SJCRH30 (cell line): Measurements from ENCODE around the gene SAPCD2. TPM values are rescaled to one million over a fixed set of nuclear protein-coding genes. Genes with fewer than 3 reads are reported as not detected.
A peak's percentile ranks its signal among the peaks of the same experiment; 100 is the strongest.

Experiments
- DNase-seq, 2 experiments: peaks; one replicate each; pipeline ENCODE4 v3.0.0-alpha.2; 2015 to 2020
- H3K27ac ChIP-seq: fragments of 250-450 bp; sonication (Bioruptor Pico); 2 replicates; pipeline ENCODE4 v1.5.1; 2020; ENCODE audit warnings: mild to moderate bottlenecking, moderate library complexity
- H3K27me3 ChIP-seq: fragments of 250-450 bp; sonication (Bioruptor Pico); 2 replicates; pipeline ENCODE4 v1.5.1; 2020; ENCODE audit warnings: mild to moderate bottlenecking, moderate library complexity
- H3K36me3 ChIP-seq: fragments of 250-450 bp; sonication (Bioruptor Pico); 2 replicates; pipeline ENCODE4 v1.5.1; 2020; ENCODE audit warnings: mild to moderate bottlenecking, moderate library complexity
- H3K4me1 ChIP-seq: fragments of 250-450 bp; sonication (Bioruptor Pico); 2 replicates; pipeline ENCODE4 v1.5.1; 2020; ENCODE audit warnings: mild to moderate bottlenecking, moderate library complexity
- H3K4me3 ChIP-seq: fragments of 250-450 bp; sonication (Bioruptor Pico); 2 replicates; pipeline ENCODE4 v1.5.1; 2020; ENCODE audit warnings: mild to moderate bottlenecking, moderate library complexity
- H3K9me3 ChIP-seq: fragments of 250-450 bp; sonication (Bioruptor Pico); replicated peaks from 2 replicates; pipeline ENCODE4 v1.5.1; 2020; ENCODE audit warnings: mild to moderate bottlenecking, moderate library complexity
- total RNA-seq: library from RNA; depleted of rRNA; stranded (reverse); fragments of >200 nt; shearing (Covaris generic); gene quantifications from 2 replicates; pipeline ENCODE4 v1.2.3, GENCODE V29; 2014

SAPCD2 gene
- total RNA-seq, 1 experiment from 2014 or later: 69.7 TPM

DNA sequence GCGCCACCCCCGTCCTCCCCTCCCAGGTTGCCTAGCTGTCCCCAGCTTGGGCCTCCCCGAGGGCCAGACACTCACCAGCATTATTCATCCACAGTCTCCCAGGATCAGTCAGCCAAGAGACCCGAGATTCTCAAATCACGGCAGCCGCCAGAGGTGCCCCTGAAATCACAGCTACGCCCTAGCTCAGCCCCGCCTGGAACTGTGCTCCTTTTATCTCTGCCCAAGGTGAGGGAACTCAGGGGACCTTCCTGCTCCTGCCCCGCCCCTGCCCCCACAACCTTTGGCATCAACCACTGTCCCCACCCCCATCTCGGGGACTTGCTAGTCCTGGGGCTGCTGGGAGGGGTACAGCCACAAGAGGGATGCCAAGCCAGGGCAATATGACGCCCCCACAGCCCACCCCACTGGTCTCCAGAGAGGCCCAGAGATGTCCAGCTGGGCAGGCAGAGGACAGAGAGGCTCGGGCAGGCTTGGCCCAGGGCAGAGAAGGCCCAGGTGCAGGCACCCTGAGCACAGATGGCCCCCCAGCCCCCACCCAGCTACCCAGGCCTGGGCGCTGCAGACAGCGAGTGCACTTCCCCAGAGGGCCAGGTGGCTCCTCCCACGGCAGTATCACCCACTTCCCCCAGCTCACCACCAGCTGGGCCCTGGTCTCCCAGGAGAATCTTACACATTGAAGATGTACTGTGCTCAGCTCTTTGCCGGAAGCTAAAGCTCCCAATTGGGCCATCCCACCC, 38.3 kb downstream of the SAPCD2 start, which contains the start of gene FUT7:
Gene FUT7, minus strand, starts transcription at position 185 of the 737 bp plus-strand sequence. Its CDS starts 97 bp downstream, at position 88.
- no peak within 1 kb of the TSS for H3K27ac ChIP-seq
- H3K4me1 ChIP-seq: peaks cover 3% of the 10 kb centered on the region; the same call in 1 of the 2 replicates
- H3K27me3 ChIP-seq: peaks cover 10% of the 10 kb centered on the region; the same call in 1 of the 2 replicates
- no peak within 1 kb of the TSS for H3K4me3 ChIP-seq
- no peaks in the 10 kb centered on the region for H3K9me3 ChIP-seq
- no peaks in the 10 kb centered on the region for H3K36me3 ChIP-seq
- no peak for DNase-seq

- no peak overlapping the region for H3K27ac ChIP-seq
- H3K9me3 ChIP-seq: no peaks in the 10 kb centered on the region
- H3K27me3 ChIP-seq: peaks cover 13% of the 10 kb centered on the region; the same call in 1 of the 2 replicates
- no peaks in the 10 kb centered on the region for H3K36me3 ChIP-seq
- DNase-seq: no peak
- peaks cover 6% of the 10 kb centered on the region; the same call in 1 of the 2 replicates for H3K4me1 ChIP-seq
- no peak overlapping the region for H3K4me3 ChIP-seq
Observed at GRCh38 chr9:137030538-137031527, 39.5 kb downstream of the SAPCD2 start.

DNA sequence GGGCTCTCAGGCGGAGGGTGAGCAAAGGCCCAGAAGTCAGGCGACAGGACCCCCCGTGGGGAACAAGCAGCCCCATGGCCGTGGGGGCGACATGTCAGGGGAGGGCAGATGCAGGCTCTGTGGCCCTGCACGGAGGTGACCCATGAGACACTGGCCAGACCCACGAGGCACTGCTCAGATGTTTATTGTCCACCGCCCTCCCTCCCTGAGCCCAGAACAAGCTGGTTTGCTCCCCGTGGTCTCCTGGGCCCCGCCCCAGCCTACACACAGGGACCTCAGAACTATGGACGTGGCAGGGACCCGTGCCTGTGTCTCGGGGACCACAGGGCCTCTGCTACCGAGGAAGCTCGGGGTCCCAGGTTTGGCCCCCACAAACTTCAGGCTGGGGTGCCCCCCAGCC, 40.4 kb downstream of the SAPCD2 start:
- no peak overlapping the region for H3K27ac ChIP-seq
- H3K4me3 ChIP-seq: no peak overlapping the region
- H3K4me1 ChIP-seq: peaks cover 15% of the 10 kb centered on the region
- H3K36me3 ChIP-seq: no peaks in the 10 kb centered on the region
- no peaks in the 10 kb centered on the region for H3K9me3 ChIP-seq
- peaks cover 18% of the 10 kb centered on the region for H3K27me3 ChIP-seq
- no peak for DNase-seq

GRCh38 chr9:137029058-137029936, 41.1 kb downstream of the SAPCD2 start:
- Histone ChIP-seq H3K4me1 (peaks cover 18% of the 10 kb centered on the region), H3K9me3 (no peaks in the 10 kb centered on the region), H3K36me3 (no peaks in the 10 kb centered on the region), H3K4me3 (no peak overlapping the region), H3K27me3 (peaks cover 18% of the 10 kb centered on the region), H3K27ac (no peak overlapping the region)
- peak; percentile 81 to 87 for DNase-seq

GRCh38 chr9:137028263-137029057, 41.9 kb downstream of the SAPCD2 start:
- H3K4me3 ChIP-seq: peak overlapping the region; percentile 48
- H3K36me3 ChIP-seq: no peaks in the 10 kb centered on the region
- H3K27ac ChIP-seq: no peak overlapping the region
- H3K4me1 ChIP-seq: peaks cover 26% of the 10 kb centered on the region
- no peaks in the 10 kb centered on the region for H3K9me3 ChIP-seq
- peak; percentile 57 to 69 for DNase-seq
- H3K27me3 ChIP-seq: peaks cover 18% of the 10 kb centered on the region

DNA sequence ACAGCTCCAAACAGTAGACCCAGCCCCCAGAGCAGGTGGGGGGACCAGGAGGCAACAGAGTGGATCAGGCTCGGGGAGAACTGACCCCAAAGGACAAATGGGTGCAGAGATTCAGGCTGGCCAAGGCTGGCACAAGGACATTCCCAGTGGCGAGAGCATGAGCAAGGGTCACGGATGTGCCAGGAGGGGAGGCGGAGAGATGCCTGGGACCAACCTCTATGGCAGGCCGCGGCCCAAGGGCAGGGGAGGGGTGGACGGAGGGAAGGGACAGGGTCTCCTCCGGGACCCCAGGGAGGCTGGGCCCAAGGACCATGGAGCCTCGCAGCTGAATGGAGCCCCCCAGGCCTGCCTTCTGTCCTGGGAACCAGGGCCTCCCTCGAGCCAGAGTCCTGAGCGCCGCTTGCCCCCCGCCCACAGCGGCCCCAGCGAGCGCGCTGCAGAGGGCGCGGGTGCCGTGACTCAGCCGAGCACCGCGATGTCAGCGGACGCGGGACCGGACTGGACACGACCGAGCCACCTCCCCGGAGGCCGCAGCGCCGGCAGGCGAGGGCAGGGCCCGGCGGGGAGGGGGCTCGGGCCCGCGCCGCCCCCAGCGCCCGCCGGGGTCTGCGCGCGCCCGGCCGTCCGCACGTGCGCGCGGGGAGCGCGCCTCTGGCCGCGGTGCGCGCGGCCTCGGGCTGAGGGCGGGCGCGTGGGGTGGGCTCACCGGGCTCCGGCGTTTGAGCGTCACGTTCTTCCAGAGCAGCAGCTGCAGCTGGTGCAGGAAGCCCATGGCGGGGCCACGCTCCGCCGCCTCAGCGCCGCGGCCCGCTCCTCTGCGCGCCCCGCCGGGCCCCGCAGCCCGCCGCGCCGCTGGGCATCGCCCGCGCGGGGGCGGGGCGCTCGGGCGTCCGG, 42.7 kb downstream of the SAPCD2 start, which contains the start of gene ABCA2:
Gene ABCA2, minus strand, starts transcription at position 869 of the 894 bp plus-strand sequence. Its CDS starts 97 bp downstream, at position 772.
- Histone ChIP-seq H3K27me3 (peaks cover 18% of the 10 kb centered on the region), H3K9me3 (no peaks in the 10 kb centered on the region), H3K27ac (no peak within 1 kb of the TSS), H3K4me3 (peak within 1 kb of the TSS; percentile 48), H3K4me1 (peaks cover 33% of the 10 kb centered on the region), H3K36me3 (no peaks in the 10 kb centered on the region)
- DNase-seq: no peak

GRCh38 chr9:137026828-137027227, 43.5 kb downstream of the SAPCD2 start:
- no peak overlapping the region for H3K27ac ChIP-seq
- H3K27me3 ChIP-seq: peaks cover 14% of the 10 kb centered on the region
- peaks cover 33% of the 10 kb centered on the region for H3K4me1 ChIP-seq
- no peak for DNase-seq
- H3K9me3 ChIP-seq: no peaks in the 10 kb centered on the region
- no peaks in the 10 kb centered on the region for H3K36me3 ChIP-seq
- H3K4me3 ChIP-seq: no peak overlapping the region

DNA sequence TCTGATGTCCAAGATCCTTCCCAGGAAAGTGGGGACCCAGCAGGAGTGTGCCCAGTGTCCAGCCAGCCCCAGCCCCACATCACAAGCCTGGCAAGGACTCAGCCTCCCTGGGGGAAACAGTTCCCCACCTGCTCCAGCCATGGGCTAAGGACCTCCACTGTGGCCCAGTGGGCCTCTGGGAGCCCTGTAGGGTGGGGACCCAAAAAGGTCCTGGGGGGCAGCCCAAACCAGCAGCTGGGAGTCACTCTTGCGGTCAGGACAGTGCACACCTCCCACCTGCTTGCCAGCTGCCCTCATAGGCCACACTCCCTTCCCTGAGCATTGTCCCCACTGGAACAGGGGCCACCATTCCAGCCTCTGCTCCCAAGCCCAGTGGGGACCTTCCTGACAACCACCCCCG, 44.0 kb downstream of the SAPCD2 start:
- Histone ChIP-seq H3K4me1 (peaks cover 33% of the 10 kb centered on the region), H3K9me3 (no peaks in the 10 kb centered on the region), H3K36me3 (no peaks in the 10 kb centered on the region), H3K4me3 (no peak overlapping the region), H3K27ac (no peak overlapping the region), H3K27me3 (peaks cover 14% of the 10 kb centered on the region)
- DNase-seq: no peak

DNA sequence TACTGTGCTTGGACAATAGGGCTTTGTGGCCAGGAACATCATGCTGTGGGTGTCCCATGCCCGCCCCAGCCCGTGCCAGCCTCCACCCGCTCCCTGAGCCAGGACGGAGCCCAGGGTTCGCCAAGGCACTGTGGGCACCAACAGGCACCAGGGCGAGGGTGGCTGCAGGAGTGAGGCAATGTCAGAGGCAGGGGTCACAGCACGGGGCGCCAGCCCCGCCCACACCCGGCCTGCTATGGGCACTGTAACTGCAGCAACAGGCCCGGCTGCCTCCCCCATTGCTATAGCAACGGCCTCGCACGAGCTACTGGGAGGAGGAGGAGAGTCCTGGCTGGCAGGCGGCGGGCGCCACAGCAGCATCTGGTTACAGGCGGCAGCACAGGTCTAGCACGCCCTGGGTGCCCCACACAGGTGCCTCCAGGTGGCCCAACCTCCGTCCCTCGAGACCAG, 44.8 kb downstream of the SAPCD2 start:
- Histone ChIP-seq H3K9me3 (no peaks in the 10 kb centered on the region), H3K4me1 (peaks cover 33% of the 10 kb centered on the region), H3K36me3 (no peaks in the 10 kb centered on the region), H3K27ac (no peak overlapping the region), H3K27me3 (peaks cover 14% of the 10 kb centered on the region), H3K4me3 (no peak overlapping the region)
- DNase-seq: peak; percentile 66 to 74

DNA sequence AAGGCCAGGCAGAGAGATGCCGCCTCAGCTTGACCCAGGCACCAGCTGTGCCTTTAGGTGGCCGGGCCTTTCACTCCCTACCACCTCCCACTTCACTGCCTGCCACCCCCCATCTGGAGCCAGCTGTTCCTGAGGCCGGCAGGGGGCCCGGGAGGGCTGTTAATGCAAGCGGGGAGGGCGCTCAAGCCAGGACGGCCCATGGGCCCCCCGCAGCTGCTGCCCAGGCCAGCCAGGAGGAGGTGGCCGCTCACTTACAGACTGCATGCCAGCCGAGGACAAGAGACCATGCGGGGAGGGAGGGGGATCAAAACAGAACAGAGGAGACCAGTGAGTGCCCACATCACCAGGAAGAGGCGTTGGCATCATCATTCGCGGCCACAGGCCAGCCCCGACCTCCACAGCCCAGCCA, 46.8 kb downstream of the SAPCD2 start:
- peaks cover 14% of the 10 kb centered on the region for H3K27me3 ChIP-seq
- H3K36me3 ChIP-seq: no peaks in the 10 kb centered on the region
- peak; percentile 88 to 89 for DNase-seq
- H3K9me3 ChIP-seq: no peaks in the 10 kb centered on the region
- no peak overlapping the region for H3K27ac ChIP-seq
- peaks cover 32% of the 10 kb centered on the region for H3K4me1 ChIP-seq
- H3K4me3 ChIP-seq: no peak overlapping the region

- Histone ChIP-seq H3K27me3 (peaks cover 14% of the 10 kb centered on the region), H3K9me3 (no peaks in the 10 kb centered on the region), H3K4me3 (no peak overlapping the region), H3K36me3 (no peaks in the 10 kb centered on the region), H3K4me1 (peaks cover 30% of the 10 kb centered on the region), H3K27ac (no peak overlapping the region)
- no peak for DNase-seq
Observed at GRCh38 chr9:137023157-137023556, 47.2 kb downstream of the SAPCD2 start.

DNA sequence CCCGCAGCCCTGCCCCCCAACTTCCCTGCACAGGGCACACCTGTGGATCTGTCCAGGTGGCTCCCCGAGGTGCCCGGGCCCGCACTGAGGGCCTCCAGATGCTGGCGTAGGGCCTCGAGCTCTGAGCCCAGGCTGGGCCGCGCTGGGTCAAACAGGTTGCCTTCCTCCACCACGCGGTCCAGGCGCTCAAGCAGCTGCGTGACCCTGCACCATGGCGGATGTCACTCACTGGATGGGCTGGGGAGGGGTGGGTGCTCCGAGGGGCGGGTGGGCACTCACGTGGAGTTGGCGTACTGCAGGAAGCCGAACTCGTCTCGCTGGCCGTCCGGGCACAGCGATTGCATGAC, 47.7 kb downstream of the SAPCD2 start:
- Histone ChIP-seq H3K9me3 (no peaks in the 10 kb centered on the region), H3K27me3 (peaks cover 14% of the 10 kb centered on the region), H3K4me1 (peaks cover 30% of the 10 kb centered on the region), H3K4me3 (no peak overlapping the region), H3K27ac (no peak overlapping the region), H3K36me3 (no peaks in the 10 kb centered on the region)
- DNase-seq: no peak
